Measurements from ENCODE around the gene CCDC149.

DNA sequence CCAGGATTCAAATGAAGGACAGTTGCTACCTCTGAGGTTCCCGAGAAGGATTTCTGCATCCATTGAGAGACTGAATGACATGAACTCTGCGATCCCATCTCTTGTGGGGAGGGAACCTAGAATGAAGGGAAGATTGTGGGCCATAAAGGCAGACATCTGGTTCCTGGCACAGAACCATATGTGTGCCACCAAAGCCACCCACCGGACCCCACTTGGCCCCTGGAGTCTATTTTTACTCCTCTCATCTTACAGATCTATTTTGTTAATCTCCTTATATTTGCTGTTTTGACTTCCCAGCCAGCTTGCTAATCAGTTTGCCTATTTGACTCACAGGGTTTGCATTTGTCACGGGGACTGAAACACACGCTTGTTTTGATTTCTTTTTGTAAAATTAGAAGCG, 110.2 kb downstream of the CCDC149 start:
- TF ChIP-seq POLR2AphosphoS5 (IDR thresholded peaks at IDR 0.05; ENCODE audit: low read depth, low read length): no peak
- TF ChIP-seq, protein P1, sequence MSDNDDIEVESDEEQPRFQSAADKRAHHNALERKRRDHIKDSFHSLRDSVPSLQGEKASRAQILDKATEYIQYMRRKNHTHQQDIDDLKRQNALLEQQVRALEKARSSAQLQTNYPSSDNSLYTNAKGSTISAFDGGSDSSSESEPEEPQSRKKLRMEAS (IDR thresholded peaks at IDR 0.05): no peak
- TF ChIP-seq, protein P2, sequence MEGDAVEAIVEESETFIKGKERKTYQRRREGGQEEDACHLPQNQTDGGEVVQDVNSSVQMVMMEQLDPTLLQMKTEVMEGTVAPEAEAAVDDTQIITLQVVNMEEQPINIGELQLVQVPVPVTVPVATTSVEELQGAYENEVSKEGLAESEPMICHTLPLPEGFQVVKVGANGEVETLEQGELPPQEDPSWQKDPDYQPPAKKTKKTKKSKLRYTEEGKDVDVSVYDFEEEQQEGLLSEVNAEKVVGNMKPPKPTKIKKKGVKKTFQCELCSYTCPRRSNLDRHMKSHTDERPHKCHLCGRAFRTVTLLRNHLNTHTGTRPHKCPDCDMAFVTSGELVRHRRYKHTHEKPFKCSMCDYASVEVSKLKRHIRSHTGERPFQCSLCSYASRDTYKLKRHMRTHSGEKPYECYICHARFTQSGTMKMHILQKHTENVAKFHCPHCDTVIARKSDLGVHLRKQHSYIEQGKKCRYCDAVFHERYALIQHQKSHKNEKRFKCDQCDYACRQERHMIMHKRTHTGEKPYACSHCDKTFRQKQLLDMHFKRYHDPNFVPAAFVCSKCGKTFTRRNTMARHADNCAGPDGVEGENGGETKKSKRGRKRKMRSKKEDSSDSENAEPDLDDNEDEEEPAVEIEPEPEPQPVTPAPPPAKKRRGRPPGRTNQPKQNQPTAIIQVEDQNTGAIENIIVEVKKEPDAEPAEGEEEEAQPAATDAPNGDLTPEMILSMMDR (IDR thresholded peaks at IDR 0.05; ENCODE audit: control extremely low read depth in 1 of 3, insufficient read depth in 1 of 3, low read depth in 1 of 3, low read length in 3 of 3): no peak
- TF ChIP-seq GABPA (IDR thresholded peaks at IDR 0.05; ENCODE audit: borderline replicate concordance, insufficient read depth, low read length): no peak
- no peak for TF ChIP-seq TAF1 (IDR thresholded peaks at IDR 0.05; ENCODE audit: low read depth, low read length)
- TF ChIP-seq RBBP5 (IDR thresholded peaks at IDR 0.05; ENCODE audit: borderline replicate concordance, low read depth, low read length): no peak
- no peak for TF ChIP-seq SP2 (IDR thresholded peaks at IDR 0.05; ENCODE audit: low read length)
- no peak for TF ChIP-seq ZNF274 (IDR thresholded peaks at IDR 0.05; ENCODE audit: borderline replicate concordance, extremely low read depth, low read length)
- no peak for TF ChIP-seq YY1 (IDR thresholded peaks at IDR 0.05; ENCODE audit: low read depth, low read length)
